SK-N-MC (cell line): Measurements from ENCODE around the gene TFDP2.

Experiments used
- EZH2 ChIP-seq: fragments of 200-600 bp; sonication (generic); IDR thresholded peaks from one replicate; pipeline ENCODE4 v1.6.1; 2017; ENCODE audit warnings: antibody characterized with exemption
- FOXP2 ChIP-seq: optimal IDR thresholded peaks from 2 replicates; pipeline ENCODE3; 2011; ENCODE audit warnings: mild to moderate bottlenecking, moderate library complexity; ENCODE audit not compliant: insufficient read depth; ENCODE audit errors: extremely low read length, control extremely low read depth
- POLR2AphosphoS5 ChIP-seq: IDR thresholded peaks from 2 replicates; pipeline ENCODE4 v1.6.1; 2012; ENCODE audit warnings: mild to moderate bottlenecking, low read depth, low read length, borderline replicate concordance

DNA sequence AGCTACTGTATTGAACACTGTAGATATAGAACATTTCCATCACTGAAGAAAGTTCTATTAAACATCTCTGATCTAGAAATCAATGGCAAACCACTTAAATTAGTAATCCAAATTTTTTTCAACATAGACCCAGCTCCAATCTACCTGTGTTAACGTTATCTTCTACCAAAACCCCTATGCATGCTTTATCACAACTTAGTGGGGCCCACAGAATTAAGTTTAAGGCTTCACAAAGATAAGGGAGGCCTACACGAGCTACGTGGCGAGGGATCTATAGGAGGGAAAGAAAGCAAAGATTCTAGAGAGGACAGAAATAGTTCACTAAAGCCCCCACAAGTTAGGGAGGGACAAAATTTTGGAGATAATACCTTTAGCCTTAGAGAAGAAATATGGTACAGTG is 116.1 kb downstream of the TFDP2 start:
- TF ChIP-seq EZH2 (no peak), POLR2AphosphoS5 (no peak), FOXP2 (no peak)
